SH-SY5Y (cell line): ENCODE data around the gene IPCEF1.

Source experiments
- GATA2 ChIP-seq: IDR thresholded peaks from 2 replicates; pipeline ENCODE4 v1.6.1; 2011; ENCODE audit warnings: mild to moderate bottlenecking, low read depth, low read length
- GATA3 ChIP-seq: IDR thresholded peaks from 2 replicates; pipeline ENCODE4 v1.6.1; 2011; ENCODE audit warnings: low read depth, mild to moderate bottlenecking, low read length, moderate library complexity

DNA sequence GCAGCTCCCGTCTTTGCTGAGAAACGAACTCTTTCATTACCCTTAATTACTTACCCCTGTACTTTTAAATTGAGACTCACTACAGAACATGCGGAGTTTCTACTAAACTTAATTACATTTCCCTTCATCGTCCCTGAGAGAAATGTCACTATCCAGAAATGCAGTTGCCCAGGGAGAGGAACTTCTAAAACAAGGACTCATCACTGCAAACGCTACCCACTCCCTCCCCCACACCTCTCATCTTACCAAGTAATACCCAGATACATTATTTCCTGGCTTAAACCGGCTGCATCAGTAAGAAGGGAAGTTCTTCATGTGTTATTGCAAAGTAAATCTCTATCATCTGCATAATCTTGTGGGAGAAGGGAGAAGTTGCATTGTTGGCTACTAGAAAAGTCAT is 138.3 kb downstream of the IPCEF1 start:
- no peak for TF ChIP-seq GATA3
- TF ChIP-seq GATA2, result no peak
